Measurements from ENCODE around the gene GPR137.

GRCh38 chr11:64249563-64250414 is 35.9 kb upstream of the GPR137 start:
- TF ChIP-seq EZH2 (IDR thresholded peaks at IDR 0.05; ENCODE audit: borderline replicate concordance, low read length), result no peak
- TF ChIP-seq, protein P1, sequence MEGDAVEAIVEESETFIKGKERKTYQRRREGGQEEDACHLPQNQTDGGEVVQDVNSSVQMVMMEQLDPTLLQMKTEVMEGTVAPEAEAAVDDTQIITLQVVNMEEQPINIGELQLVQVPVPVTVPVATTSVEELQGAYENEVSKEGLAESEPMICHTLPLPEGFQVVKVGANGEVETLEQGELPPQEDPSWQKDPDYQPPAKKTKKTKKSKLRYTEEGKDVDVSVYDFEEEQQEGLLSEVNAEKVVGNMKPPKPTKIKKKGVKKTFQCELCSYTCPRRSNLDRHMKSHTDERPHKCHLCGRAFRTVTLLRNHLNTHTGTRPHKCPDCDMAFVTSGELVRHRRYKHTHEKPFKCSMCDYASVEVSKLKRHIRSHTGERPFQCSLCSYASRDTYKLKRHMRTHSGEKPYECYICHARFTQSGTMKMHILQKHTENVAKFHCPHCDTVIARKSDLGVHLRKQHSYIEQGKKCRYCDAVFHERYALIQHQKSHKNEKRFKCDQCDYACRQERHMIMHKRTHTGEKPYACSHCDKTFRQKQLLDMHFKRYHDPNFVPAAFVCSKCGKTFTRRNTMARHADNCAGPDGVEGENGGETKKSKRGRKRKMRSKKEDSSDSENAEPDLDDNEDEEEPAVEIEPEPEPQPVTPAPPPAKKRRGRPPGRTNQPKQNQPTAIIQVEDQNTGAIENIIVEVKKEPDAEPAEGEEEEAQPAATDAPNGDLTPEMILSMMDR (IDR thresholded peaks at IDR 0.05; ENCODE audit: low read length), result no peak

Data from OCI-LY1 (cell line).